B cell (primary cell): ENCODE data around the gene PDZD8. TPM values are rescaled to one million over a fixed set of nuclear protein-coding genes. Genes with fewer than 3 reads are reported as not detected.

Experiments used
- ATAC-seq: fragments of 200-7000 bp; cut with Tn5 transposase; one replicate; pipeline ENCODE4 v1.10.0; 2021; ENCODE audit warnings: low read depth, mild to moderate bottlenecking, moderate number of reproducible peaks, moderate library complexity
- CTCF ChIA-PET: fragments of 350-600 bp; sonication (Branson Sonifier 250); formaldehyde crosslinking; loops from one replicate; lab custom pipeline; 2021; ENCODE audit warnings: antibody characterized with exemption, inconsistent platforms; lab: Charles Lee
- POLR2A ChIA-PET: fragments of 350-600 bp; sonication (Branson Sonifier 250); formaldehyde crosslinking; loops from one replicate; lab custom pipeline; 2021; ENCODE audit warnings: antibody characterized with exemption; lab: Charles Lee
- DNase-seq: peaks from one replicate; pipeline ENCODE4 v3.0.0; 2013
- H2AFZ ChIP-seq: 2 replicates; pipeline ENCODE4 v1.6.1; 2012; ENCODE audit warnings: mild to moderate bottlenecking, low read depth, low read length; ENCODE audit not compliant: insufficient read depth, poor library complexity, severe bottlenecking
- H3K27ac ChIP-seq, 2 donors: 1 replicate in 1 of 2; 2 replicates in 1 of 2; pipeline ENCODE4 v1.5.1; 2012 to 2013; ENCODE audit warnings: low read length in 2 of 2, mild to moderate bottlenecking in 2 of 2, moderate library complexity in 1 of 2
- H3K27me3 ChIP-seq, 4 experiments: fragments of 200-600 bp in 1 of 4; sonication (generic) in 1 of 4; replicated peaks in 1 of 4; 1 replicate in 2 of 4; 2 replicates in 2 of 4; pipeline versions ENCODE4 v1.6.1 to v1.7.0; 2013 to 2016; ENCODE audit warnings: low read length in 3 of 4, mild to moderate bottlenecking in 2 of 4, mixed read lengths in 1 of 4, moderate library complexity in 1 of 4; ENCODE audit not compliant: insufficient read depth in 4 of 4, control insufficient read depth in 3 of 4; ENCODE audit errors: control extremely low read depth in 1 of 4
- H3K36me3 ChIP-seq, 2 experiments: replicated peaks in 1 of 2; 1 replicate in 1 of 2; 2 replicates in 1 of 2; pipeline versions ENCODE4 v1.6.1 to v1.7.1; 2013; ENCODE audit warnings: low read length in 1 of 2; ENCODE audit not compliant: insufficient read depth in 2 of 2, control insufficient read depth in 1 of 2; ENCODE audit errors: control extremely low read depth in 1 of 2, extremely low read depth in 1 of 2
- H3K4me1 ChIP-seq, 2 donors: fragments of 200-600 bp in 1 of 2; sonication (generic) in 1 of 2; 1 replicate in 1 of 2; 2 replicates in 1 of 2; pipeline versions ENCODE4 v1.5.1 to v1.6.1; 2013 to 2017; ENCODE audit warnings: low read length in 2 of 2; ENCODE audit not compliant: control insufficient read depth in 2 of 2, insufficient read depth in 2 of 2
- H3K4me2 ChIP-seq: replicated peaks from 2 replicates; pipeline ENCODE3; 2012; ENCODE audit warnings: mild to moderate bottlenecking, low read depth, low read length; ENCODE audit not compliant: poor library complexity, severe bottlenecking
- H3K4me3 ChIP-seq, 5 experiments: fragments of 200-600 bp in 1 of 5; sonication (generic) in 1 of 5; 1 replicate in 3 of 5; 2 replicates in 2 of 5; pipeline versions ENCODE4 v1.5.1 to v1.7.0; 2011 to 2016; ENCODE audit warnings: low read length in 4 of 5, mild to moderate bottlenecking in 4 of 5, low read depth in 2 of 5, control low read depth in 1 of 5, moderate library complexity in 1 of 5; ENCODE audit not compliant: insufficient read depth in 1 of 5; ENCODE audit errors: control extremely low read depth in 1 of 5, extremely low read depth in 1 of 5
- H3K79me2 ChIP-seq: fragments of 200-600 bp; sonication (generic); one replicate; pipeline ENCODE4 v1.6.0; 2016; ENCODE audit warnings: low read length; ENCODE audit not compliant: control insufficient read depth, insufficient read depth
- H3K9ac ChIP-seq: fragments of 200-600 bp; sonication (generic); 2 replicates; pipeline ENCODE4 v1.6.1; 2017; ENCODE audit warnings: mild to moderate bottlenecking, low read length, moderate library complexity
- H3K9me3 ChIP-seq, 3 donors: one replicate each; pipeline versions ENCODE4 v1.6.1 to v1.7.1; 2013; ENCODE audit warnings: low read length in 2 of 3; ENCODE audit not compliant: control insufficient read depth in 2 of 3, insufficient read depth in 1 of 3; ENCODE audit errors: control extremely low read depth in 1 of 3
- H4K20me1 ChIP-seq: 2 replicates; pipeline ENCODE4 v1.6.0; 2012; ENCODE audit warnings: mild to moderate bottlenecking, low read length; ENCODE audit not compliant: insufficient read depth, control insufficient read depth, poor library complexity, severe bottlenecking
- H3K27ac Mint-ChIP-seq: one replicate; pipeline ENCODE4 v1.8.0; 2021; ENCODE audit warnings: mixed read lengths
- H3K27me3 Mint-ChIP-seq: one replicate; pipeline ENCODE4 v1.8.0; 2021; ENCODE audit warnings: mixed read lengths
- H3K4me1 Mint-ChIP-seq: one replicate; pipeline ENCODE4 v1.8.0; 2021; ENCODE audit warnings: mixed read lengths
- H3K4me3 Mint-ChIP-seq: one replicate; pipeline ENCODE4 v1.8.0; 2021; ENCODE audit warnings: mixed read lengths
- H3K9me3 Mint-ChIP-seq: one replicate; pipeline ENCODE4 v1.8.0; 2022; ENCODE audit warnings: mixed read lengths; ENCODE audit not compliant: insufficient read depth
- CTCF ChIP-seq: fragments of 200-600 bp; IDR thresholded peaks from one replicate; pipeline ENCODE4 v1.8.0; 2022; ENCODE audit warnings: antibody characterized with exemption, mild to moderate bottlenecking
- EZH2 ChIP-seq: IDR thresholded peaks from 2 replicates; pipeline ENCODE4 v1.6.1; 2012; ENCODE audit warnings: borderline replicate concordance, low read depth, mild to moderate bottlenecking, moderate library complexity, low read length; ENCODE audit not compliant: insufficient read depth, poor library complexity, severe bottlenecking
- WGBS: methylation state at CpG from one replicate; pipeline ENCODE4 v1.1.5; 2013; ENCODE audit warnings: missing lambda C conversion rate; ENCODE audit not compliant: insufficient coverage; 5-methylcytosine and 5-hydroxymethylcytosine counted together
- intact Hi-C: fragments of 100-400 bp; cut with micrococcal nuclease; formaldehyde crosslinking; loops from one replicate; pipeline ENCODE4 v1.10.0; 2022
- polyA plus RNA-seq: library from polyadenylated mRNA; depleted of rRNA; stranded (reverse); fragments of >200 nt; gene quantifications from 2 replicates; pipeline ENCODE4 v1.2.3, GENCODE V29; 2012
- total RNA-seq, 2 donors: library from RNA; stranded (reverse); fragments of 120-200 nt in 1 of 2; gene quantifications; 1 replicate in 1 of 2; 2 replicates in 1 of 2; pipeline versions ENCODE4 v1.2.3 to v1.2.4, GENCODE V29; 2013 to 2022

Gene PDZD8
- total and polyA plus RNA-seq, 2 donors (not counting 1 experiment from before 2014, with no cell fraction given), result 4.9 to 13.2 TPM

- H3K9me3 Mint-ChIP-seq, result no peaks in the 10 kb centered on the region
- Histone ChIP-seq H3K4me3 (no peak overlapping the region), H3K9me3 (no peaks in the 10 kb centered on the region), H2AFZ (no peak overlapping the region), H3K4me1 (no peaks in the 10 kb centered on the region), H3K27me3 (peaks cover 0 to 21% (median 13%) of the 10 kb centered on the region in 4 experiments), H4K20me1 (no peaks in the 10 kb centered on the region), H3K36me3 (no peaks in the 10 kb centered on the region), H3K27ac (no peak overlapping the region), H3K4me2 (no peak overlapping the region), H3K9ac (no peak overlapping the region), H3K79me2 (no peaks in the 10 kb centered on the region)
- ATAC-seq, result no peak
- no peak overlapping the region for H3K4me3 Mint-ChIP-seq
- TF ChIP-seq EZH2 (no peak), CTCF (no peak)
- 100% methylated on average over 1 of the region's 3 CpGs for WGBS
- H3K27me3 Mint-ChIP-seq, result peaks cover 65% of the 10 kb centered on the region
- intact Hi-C loops, result no loop called here
- CTCF ChIA-PET, result no interaction called here
- H3K4me1 Mint-ChIP-seq, result no peaks in the 10 kb centered on the region
- POLR2A ChIA-PET, result no interaction called here
- no peak overlapping the region for H3K27ac Mint-ChIP-seq
- DNase-seq, result no peak
Measured at GRCh38 chr10:117390420-117390819, 15.2 kb upstream of the PDZD8 start.

- ChIA-PET CTCF (no interaction called here), POLR2A (no interaction called here)
- no peak overlapping the region for H3K4me2 ChIP-seq
- H3K27ac ChIP-seq, result no peak overlapping the region
- H3K27me3 ChIP-seq, result peaks cover 0 to 27% (median 15%) of the 10 kb centered on the region in 4 experiments
- no peak for DNase-seq
- H2AFZ ChIP-seq, result no peak overlapping the region
- Mint-ChIP-seq H3K27me3 (peaks cover 69% of the 10 kb centered on the region), H3K4me3 (no peak overlapping the region), H3K9me3 (no peaks in the 10 kb centered on the region), H3K27ac (no peak overlapping the region), H3K4me1 (no peaks in the 10 kb centered on the region)
- intact Hi-C loops, result no loop called here
- ATAC-seq, result no peak
- H3K9ac ChIP-seq, result no peak overlapping the region
- no peaks in the 10 kb centered on the region for H3K9me3 ChIP-seq
- H3K79me2 ChIP-seq, result no peaks in the 10 kb centered on the region
- no peaks in the 10 kb centered on the region for H3K36me3 ChIP-seq
- no peaks in the 10 kb centered on the region for H4K20me1 ChIP-seq
- 90% methylated on average over 2 of the region's 2 CpGs for WGBS
- H3K4me1 ChIP-seq, result no peaks in the 10 kb centered on the region
- H3K4me3 ChIP-seq, result no peak overlapping the region
- TF ChIP-seq CTCF (no peak), EZH2 (no peak)
Measured at GRCh38 chr10:117386805-117387204, 11.6 kb upstream of the PDZD8 start.
